Stomach (tissue), 19 donors: ENCODE results near the gene SCYGR2. TPM values are rescaled to one million over a fixed set of nuclear protein-coding genes. Genes with fewer than 3 reads are reported as not detected.
"Not testable (repeated sequence)": the region's sequence is repeated elsewhere in the genome, so short reads cannot be mapped to it uniquely, and the experiment has no call there.

ENCODE experiments used
- DNase-seq, 2 donors: peaks; one replicate each; pipeline versions ENCODE4 v3.0.0 to v3.0.0-alpha.2; 2013 to 2019
- H3K27ac ChIP-seq, 5 donors: fragments of 200-600 bp in 4 of 5; sonication (generic) in 4 of 5; one replicate each; pipeline ENCODE4 v1.5.1; 2013 to 2019; ENCODE audit warnings: mild to moderate bottlenecking in 1 of 5, moderate library complexity in 1 of 5
- H3K27me3 ChIP-seq, 3 donors: fragments of 200-600 bp; sonication (generic); one replicate each; pipeline ENCODE4 v1.5.1; 2017 to 2019; ENCODE audit warnings: mixed run types in 1 of 3
- H3K36me3 ChIP-seq, 4 donors: fragments of 200-600 bp; sonication (generic); 1 replicate in 3 of 4; 2 replicates in 1 of 4; pipeline ENCODE4 v1.5.1; 2016 to 2019
- H3K4me1 ChIP-seq, 4 donors: fragments of 200-600 bp; sonication (generic); one replicate each; pipeline ENCODE4 v1.5.1; 2016 to 2019
- H3K4me3 ChIP-seq, 4 donors: fragments of 200-600 bp; sonication (generic) in 3 of 4; one replicate each; pipeline ENCODE4 v1.5.1; 2016 to 2019; ENCODE audit warnings: mild to moderate bottlenecking in 1 of 4
- H3K9me3 ChIP-seq, 4 donors: fragments of 200-600 bp; sonication (generic); one replicate each; pipeline ENCODE4 v1.5.1; 2016 to 2019
- CTCF ChIP-seq, 7 experiments: fragments of 450-650 bp in 4 of 7; fragments of 200-600 bp in 3 of 7; sonication (generic) in 3 of 7; IDR thresholded peaks; one replicate each; pipeline ENCODE4 v1.5.1; 2016 to 2019; ENCODE audit warnings: antibody characterized with exemption in 7 of 7, control low read depth in 2 of 7, mild to moderate bottlenecking in 1 of 7
- EP300 ChIP-seq: sonication (generic); formaldehyde crosslinking; IDR thresholded peaks from one replicate; pipeline ENCODE4 v1.6.1; 2017; ENCODE audit warnings: antibody characterized with exemption
- POLR2A ChIP-seq, 4 donors: fragments of 450-650 bp; IDR thresholded peaks; one replicate each; pipeline ENCODE4 v1.6.1; 2016; ENCODE audit warnings: antibody characterized with exemption in 4 of 4, control low read depth in 2 of 4, mild to moderate bottlenecking in 1 of 4, moderate library complexity in 1 of 4
- POLR2AphosphoS5 ChIP-seq, 3 donors: sonication (generic); formaldehyde crosslinking; IDR thresholded peaks; one replicate each; pipeline ENCODE4 v1.6.1; 2016; ENCODE audit warnings: antibody characterized with exemption in 3 of 3
- WGBS, 5 donors: extraction: QIAGEN DNeasy Blood & Tissue Kit in 3 of 5; methylation state at CpG; one replicate each; pipeline versions ENCODE4 v1.1.5 to v1.1.7; 2013 to 2018; 5-methylcytosine and 5-hydroxymethylcytosine counted together
- intact Hi-C: fragments of 100-400 bp; cut with DNase I; formaldehyde crosslinking; loops from one replicate; pipeline ENCODE4 v1.15.1; 2023; ENCODE audit warnings: low total_unique reads
- long read RNA-seq, 10 donors: transcript quantifications; one replicate each; lab custom pipeline, GENCODE V29; 2026
- polyA plus RNA-seq, 3 donors: library from polyadenylated mRNA; stranded (reverse); fragments of 200-250 nt; gene quantifications; one replicate each; pipeline ENCODE4 v1.2.3, GENCODE V29; 2013
- total RNA-seq, 5 donors: library from RNA; depleted of rRNA; stranded (reverse); fragments of >200 nt; gene quantifications; one replicate each; pipeline versions ENCODE4 v1.1.0 to v1.2.3, GENCODE V29; 2014 to 2016
- donor health status: healthy with polysubstance abuse.
- donor health status: Bipolar disorder and iron deficiency.
- donor health status: healthy.

SCYGR2 gene, protein sequence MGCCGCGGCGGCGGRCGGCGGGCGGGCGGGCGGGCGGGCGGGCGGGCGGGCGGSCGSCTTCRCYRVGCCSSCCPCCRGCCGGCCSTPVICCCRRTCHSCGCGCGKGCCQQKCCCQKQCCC
- not detected for total RNA-seq
- polyA plus RNA-seq, result not detected
- long read RNA-seq, donor 1, result 0 reads
- long read RNA-seq, donor 2, result 0 reads
- long read RNA-seq, donor 3, result 0 reads
- long read RNA-seq, donor 4, result 0 reads
- long read RNA-seq, donor 5, result 0 reads
- long read RNA-seq, donor 6, result 0 reads
- long read RNA-seq, donor 7, result 0 reads
- long read RNA-seq, donor 8, result 0 reads
- long read RNA-seq, donor 9, result 0 reads
- long read RNA-seq, donor 10, result 0 reads

GRCh38 chr2:227598835-227599503 is at the start of gene SCYGR2:
TSS of gene SCYGR2 (plus strand) at chr2:227598893. CDS start at chr2:227598893, 0 bp downstream.
- H3K27me3 ChIP-seq, H3K27ac ChIP-seq, DNase-seq, H3K36me3 ChIP-seq, intact Hi-C loops, H3K9me3 ChIP-seq, H3K4me1 ChIP-seq, H3K4me3 ChIP-seq: not testable (repeated sequence)
- 70 to 79% (median 74%) methylated on average over 9 to 16 of the region's 16 CpGs for WGBS, 5 donors

DNA sequence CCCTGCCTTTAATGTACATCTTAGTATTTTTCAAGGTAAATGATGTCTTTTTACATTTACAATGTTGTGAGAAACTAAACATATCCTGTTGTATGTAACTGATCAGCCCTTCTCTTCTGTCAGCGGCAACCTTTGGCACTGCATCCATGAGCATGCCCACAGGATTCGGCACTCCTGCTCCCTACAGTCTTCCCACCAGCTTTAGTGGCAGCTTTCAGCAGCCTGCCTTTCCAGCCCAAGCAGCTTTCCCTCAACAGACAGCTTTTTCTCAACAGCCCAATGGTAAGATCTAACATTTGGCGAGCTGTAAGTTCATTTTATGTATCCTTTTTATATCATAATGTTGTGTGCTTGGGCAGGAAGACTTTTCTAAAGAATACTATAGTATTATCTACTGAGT is 46.9 kb upstream of the SCYGR2 start:
- intact Hi-C loops, result no loop called here
- no peaks in the 10 kb centered on the region for H3K9me3 ChIP-seq
- no peaks in the 10 kb centered on the region for H3K27me3 ChIP-seq
- H3K4me3 ChIP-seq, result no peak overlapping the region
- no peak overlapping the region for H3K27ac ChIP-seq
- no peak for DNase-seq
- TF ChIP-seq CTCF (IDR thresholded peaks at IDR 0.05) (no peak), EP300 (no peak), POLR2A (IDR thresholded peaks at IDR 0.05) (no peak), POLR2AphosphoS5 (IDR thresholded peaks at IDR 0.05) (no peak)
- peaks cover 18 to 88% (median 77%) of the 10 kb centered on the region in 4 donors for H3K36me3 ChIP-seq
- WGBS, 5 donors, result 95 to 97% (median 96%) methylated on average over 3 of the region's 3 CpGs
- H3K4me1 ChIP-seq, result no peaks in the 10 kb centered on the region

DNA sequence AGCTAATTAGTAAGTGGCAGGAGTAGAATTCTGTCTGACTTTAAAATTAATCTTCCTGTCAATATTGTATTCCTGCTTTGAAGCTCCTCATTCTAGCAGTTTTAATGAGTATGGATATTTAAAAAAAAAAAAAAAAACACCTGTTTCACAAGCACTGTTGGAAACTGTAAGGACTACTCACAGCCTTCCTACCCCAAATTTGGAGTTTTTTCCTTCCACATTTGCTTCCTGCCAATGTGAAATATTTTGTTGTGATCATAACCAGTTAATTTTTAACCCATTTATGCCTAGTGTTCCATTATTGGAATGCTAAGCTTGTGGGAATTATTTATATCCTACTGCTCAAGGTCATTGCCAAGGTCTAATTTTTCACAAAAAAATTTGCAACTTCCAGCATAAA is 36.1 kb upstream of the SCYGR2 start:
- intact Hi-C loops, result no loop called here

GRCh38 chr2:227565080-227565479 is 33.6 kb upstream of the SCYGR2 start:
- no peak for DNase-seq
- intact Hi-C loops, result no loop called here
- TF ChIP-seq POLR2A (IDR thresholded peaks at IDR 0.05), result no peak
- no peak for TF ChIP-seq CTCF (IDR thresholded peaks at IDR 0.05)
- TF ChIP-seq EP300, result no peak
- TF ChIP-seq POLR2AphosphoS5 (IDR thresholded peaks at IDR 0.05), result no peak
- WGBS, 5 donors, result 90 to 100% (median 100%) methylated on average over 1 of the region's 1 CpG
- Histone ChIP-seq H3K9me3 (no peaks in the 10 kb centered on the region), H3K27me3 (no peaks in the 10 kb centered on the region), H3K4me1 (no peaks in the 10 kb centered on the region), H3K4me3 (no peak overlapping the region), H3K36me3 (peaks cover 0 to 3% (median 0%) of the 10 kb centered on the region in 4 donors), H3K27ac (no peak overlapping the region)

More for the DNA sequence above, 36.1 kb upstream of the SCYGR2 start:
- no peak for DNase-seq
- Histone ChIP-seq H3K36me3 (peaks cover 0 to 11% (median 9%) of the 10 kb centered on the region in 4 donors), H3K4me1 (no peaks in the 10 kb centered on the region), H3K27me3 (no peaks in the 10 kb centered on the region), H3K4me3 (no peak overlapping the region), H3K9me3 (no peaks in the 10 kb centered on the region), H3K27ac (no peak overlapping the region)
- TF ChIP-seq EP300 (no peak), CTCF (IDR thresholded peaks at IDR 0.05) (no peak), POLR2AphosphoS5 (IDR thresholded peaks at IDR 0.05) (no peak), POLR2A (IDR thresholded peaks at IDR 0.05) (no peak)

- TF ChIP-seq POLR2AphosphoS5 (IDR thresholded peaks at IDR 0.05), result no peak
- no peak for TF ChIP-seq CTCF (IDR thresholded peaks at IDR 0.05)
- no peak for TF ChIP-seq POLR2A (IDR thresholded peaks at IDR 0.05)
- no peak for TF ChIP-seq EP300
- Histone ChIP-seq H3K27ac (no peak overlapping the region), H3K4me3 (no peak overlapping the region), H3K36me3 (peaks cover 0 to 3% (median 0%) of the 10 kb centered on the region in 4 donors), H3K4me1 (no peaks in the 10 kb centered on the region), H3K9me3 (no peaks in the 10 kb centered on the region), H3K27me3 (no peaks in the 10 kb centered on the region)
- intact Hi-C loops, result no loop called here
- no peak for DNase-seq
- WGBS, 5 donors, result 64 to 93% (median 79%) methylated on average over 3 of the region's 3 CpGs
Measured at GRCh38 chr2:227566012-227566411, 32.7 kb upstream of the SCYGR2 start.
